ENCODE data around the gene CEMIP2. TPM values are rescaled to one million over a fixed set of nuclear protein-coding genes. Genes with fewer than 3 reads are reported as not detected.
A peak's percentile ranks its signal among the peaks of the same experiment; 100 is the strongest.
"Not testable (repeated sequence)": the region's sequence is repeated elsewhere in the genome, so short reads cannot be mapped to it uniquely, and the experiment has no call there.

The CEMIP2 gene
- polyA plus RNA-seq (2014; cell fraction: cytosol; rRNA removed), result 8.0 and 12.0 TPM in 2 replicates
- polyA plus RNA-seq (2014; cell fraction: nucleus; rRNA removed), result 3.9 and 6.3 TPM in 2 replicates

DNA sequence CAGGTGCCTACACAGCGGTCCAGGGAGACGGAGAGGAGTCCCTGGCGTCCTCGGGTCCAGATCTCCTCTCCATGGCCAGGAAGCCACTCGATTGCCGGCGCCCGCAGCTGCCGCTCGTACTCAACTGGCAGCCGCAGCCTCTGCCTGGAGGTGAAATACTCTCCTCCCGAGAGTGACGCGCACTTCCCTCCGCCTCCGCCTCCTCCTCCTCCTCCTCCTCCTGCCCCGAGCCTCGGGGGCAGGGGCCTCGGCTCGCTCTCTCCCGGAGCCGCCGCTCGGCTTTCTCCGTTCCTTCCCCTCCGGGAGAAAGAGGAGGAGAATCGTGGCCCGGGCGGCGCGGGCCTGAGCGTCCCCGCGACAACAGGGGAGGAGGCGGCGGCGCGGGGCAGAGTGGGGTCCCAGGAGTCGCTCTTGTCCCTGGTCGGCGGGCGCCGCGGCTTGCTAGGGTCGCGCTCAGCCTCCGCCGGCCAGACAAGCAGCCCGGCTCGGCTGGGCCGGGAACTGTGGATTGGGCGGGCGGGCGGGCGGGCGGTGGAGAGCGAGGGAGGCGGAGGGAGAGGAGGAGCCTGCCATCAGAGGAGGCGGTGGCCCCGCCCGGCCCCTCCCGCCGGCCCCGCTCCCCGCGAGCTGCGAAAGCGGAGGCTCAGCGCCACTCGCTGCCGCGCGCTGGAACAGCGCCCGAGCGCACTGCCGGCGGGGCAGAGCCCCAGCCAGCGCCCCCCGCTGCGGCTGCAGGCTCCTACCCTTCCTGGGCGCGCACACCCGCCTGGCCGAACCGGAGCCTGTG is at the start of gene CEMIP2:
Gene CEMIP2, minus strand, starts transcription at position 126 of the 787 bp plus-strand sequence. CDS start 18,140 bp downstream, outside the sequence.
- peak; percentile 87 for DNase-seq (ENCODE audit: low spot score)

DNA sequence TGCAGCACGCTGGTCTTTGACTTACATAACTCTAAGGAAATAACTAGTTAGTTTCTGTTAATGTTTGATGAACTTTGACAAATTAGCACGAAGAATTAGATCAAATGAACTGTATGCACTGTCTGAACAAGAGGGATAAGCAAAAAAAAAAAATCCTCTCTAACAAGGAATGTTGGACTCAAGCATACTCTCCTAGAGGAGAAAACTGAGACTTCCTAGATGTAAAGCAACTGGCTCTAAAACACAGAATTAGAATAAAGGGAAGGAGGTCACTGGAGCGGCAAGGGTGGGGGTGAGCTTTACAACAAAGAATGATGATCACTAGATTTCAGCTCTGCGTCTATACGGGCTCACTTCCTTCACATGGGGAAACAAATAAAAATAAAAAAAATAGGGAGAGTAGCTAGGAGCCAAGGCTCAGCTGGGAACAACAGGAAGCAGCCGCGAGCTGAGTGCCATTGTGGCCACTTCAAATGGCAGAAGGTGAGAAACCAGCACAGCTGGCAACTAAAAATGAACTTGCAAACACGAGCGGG is 48.7 kb upstream of the CEMIP2 start:
- no peak for DNase-seq (ENCODE audit: low spot score)

- no peak for DNase-seq (ENCODE audit: low spot score)
These were observed 46.5 kb upstream of the CEMIP2 start for GRCh38 chr9:71814815-71815214.

DNA sequence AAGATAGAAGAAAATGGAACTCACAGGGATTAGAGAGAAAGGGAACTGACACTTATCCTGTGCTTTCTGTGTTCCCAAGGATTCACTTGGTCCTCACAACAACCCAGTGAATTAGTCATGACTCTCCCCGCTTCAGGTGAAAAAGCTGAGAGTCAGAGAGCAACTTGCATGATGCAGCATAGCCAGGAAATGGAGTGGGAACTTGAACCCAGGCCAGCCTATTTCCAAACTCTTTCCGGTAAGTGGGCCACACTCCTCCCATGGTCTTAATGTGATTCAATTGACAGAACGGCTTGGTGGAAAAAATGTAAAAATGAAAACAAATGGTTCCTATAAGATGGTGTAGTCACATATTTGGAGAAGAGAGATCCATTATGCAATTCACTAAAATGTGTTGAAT is 45.9 kb upstream of the CEMIP2 start:
- DNase-seq (ENCODE audit: low spot score), result no peak

GRCh38 chr9:71812385-71812784 is 44.1 kb upstream of the CEMIP2 start:
- no peak for DNase-seq (ENCODE audit: low spot score)

DNA sequence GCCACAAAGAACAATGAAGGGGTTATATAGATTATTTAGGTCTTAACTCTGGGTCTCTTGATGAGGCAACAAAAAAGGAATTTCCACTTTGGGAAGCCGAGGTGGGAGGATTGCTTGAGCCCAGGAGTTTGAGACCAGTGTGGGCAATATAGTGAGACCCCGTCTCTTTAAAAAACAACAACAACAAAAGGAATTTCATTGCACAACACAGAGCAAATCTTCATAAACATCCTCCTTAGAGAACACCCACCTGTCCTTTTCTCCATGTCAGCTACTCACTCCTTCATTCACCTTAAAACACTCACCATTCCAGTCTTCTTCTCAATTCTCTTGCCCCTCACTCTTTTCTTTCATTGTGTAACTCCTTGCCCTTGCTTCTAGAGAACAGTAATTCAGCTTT is 39.8 kb upstream of the CEMIP2 start:
- no peak for DNase-seq (ENCODE audit: low spot score)

GRCh38 chr9:71806901-71807307 is 38.6 kb upstream of the CEMIP2 start:
- peak; percentile 76 for DNase-seq (ENCODE audit: low spot score)

DNA sequence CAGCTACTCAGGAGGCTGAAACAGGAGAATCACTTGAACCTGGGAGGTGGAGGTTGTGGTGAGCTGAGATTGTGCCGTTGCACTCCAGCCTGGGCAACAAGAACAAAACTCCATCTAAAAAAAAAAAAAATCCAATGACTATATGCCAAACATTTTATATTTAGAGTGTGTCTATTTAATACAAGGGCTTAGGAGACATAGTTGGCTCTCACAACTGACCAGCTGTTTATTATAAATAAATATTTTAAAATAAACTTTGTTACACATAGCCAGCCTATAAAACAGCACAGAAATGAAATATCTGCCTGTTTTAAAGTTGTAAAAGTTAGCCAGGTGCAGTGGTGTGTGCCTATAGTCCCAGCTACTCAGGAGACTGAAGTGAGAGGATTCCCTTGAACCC is 36.8 kb upstream of the CEMIP2 start:
- not testable (repeated sequence) for DNase-seq (ENCODE audit: low spot score)

DNA sequence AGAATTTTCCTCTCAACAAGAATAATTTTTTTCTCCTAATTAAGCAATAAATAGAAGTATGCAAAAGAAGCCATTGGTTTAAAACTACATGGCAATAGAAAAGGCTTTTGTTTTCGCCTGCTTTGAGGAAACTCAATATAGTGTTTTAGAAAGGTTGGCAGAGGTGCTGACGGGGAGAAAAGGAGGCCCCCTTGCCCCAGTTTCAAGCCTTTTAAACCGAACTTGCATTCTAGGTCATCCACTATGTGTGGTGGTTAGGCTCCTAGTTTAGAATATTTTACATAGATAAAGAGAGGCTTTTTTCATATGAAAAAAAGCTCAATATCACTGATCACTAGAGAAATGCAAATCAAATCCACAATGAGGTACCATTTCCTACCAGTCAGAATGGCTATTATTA is 33.5 kb upstream of the CEMIP2 start:
- no peak for DNase-seq (ENCODE audit: low spot score)

DNA sequence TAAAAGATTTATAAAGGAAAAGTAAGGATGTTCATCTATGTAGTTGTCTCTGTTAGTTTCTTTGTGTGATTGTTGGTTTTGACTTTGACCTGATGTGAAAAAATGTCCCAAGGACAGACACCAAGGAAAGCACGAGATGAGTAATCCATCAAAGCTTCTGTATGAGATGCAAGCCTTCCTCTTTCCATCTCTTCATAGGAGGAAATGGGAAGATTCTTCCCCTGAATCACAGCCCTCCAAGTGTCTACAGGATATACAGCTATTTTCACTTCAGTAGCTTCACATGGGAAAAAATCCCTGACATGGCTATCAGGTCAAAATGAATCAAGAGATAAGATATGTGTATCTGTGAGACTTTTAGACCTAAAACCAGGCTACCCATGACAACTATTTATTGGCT is 29.0 kb upstream of the CEMIP2 start:
- DNase-seq (ENCODE audit: low spot score), result no peak

DNA sequence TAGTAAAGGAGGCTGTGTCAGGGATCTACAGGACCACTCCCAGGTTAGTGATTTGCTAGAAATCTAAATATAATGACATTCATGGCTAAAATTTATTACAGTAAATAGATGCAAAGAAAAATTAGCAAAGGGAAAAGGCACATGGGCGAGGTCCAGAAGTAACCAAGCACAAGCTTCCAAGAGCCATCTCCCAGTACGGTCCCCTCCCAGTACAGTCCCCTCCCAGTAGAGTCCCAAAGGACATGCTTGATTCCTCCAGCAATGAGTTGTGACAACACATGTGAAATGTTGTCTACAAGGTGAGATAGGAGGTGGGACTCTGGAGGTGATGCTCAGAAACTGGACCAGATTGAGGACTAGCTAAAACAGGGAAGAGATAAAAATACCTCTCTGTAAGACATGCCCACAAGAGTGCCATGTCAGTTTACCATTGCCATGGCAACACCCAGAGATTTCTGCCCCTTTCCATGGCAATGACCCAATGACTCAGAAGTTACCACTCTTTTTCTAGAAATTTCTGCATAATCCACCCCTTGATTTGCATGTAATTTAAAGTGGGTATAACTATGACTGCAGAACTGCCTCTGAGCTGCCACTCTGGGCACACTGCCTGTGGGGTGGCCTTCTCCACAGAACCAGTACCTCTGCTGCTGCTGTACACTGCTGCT is 27.9 kb upstream of the CEMIP2 start:
- no peak for DNase-seq (ENCODE audit: low spot score)

DNA sequence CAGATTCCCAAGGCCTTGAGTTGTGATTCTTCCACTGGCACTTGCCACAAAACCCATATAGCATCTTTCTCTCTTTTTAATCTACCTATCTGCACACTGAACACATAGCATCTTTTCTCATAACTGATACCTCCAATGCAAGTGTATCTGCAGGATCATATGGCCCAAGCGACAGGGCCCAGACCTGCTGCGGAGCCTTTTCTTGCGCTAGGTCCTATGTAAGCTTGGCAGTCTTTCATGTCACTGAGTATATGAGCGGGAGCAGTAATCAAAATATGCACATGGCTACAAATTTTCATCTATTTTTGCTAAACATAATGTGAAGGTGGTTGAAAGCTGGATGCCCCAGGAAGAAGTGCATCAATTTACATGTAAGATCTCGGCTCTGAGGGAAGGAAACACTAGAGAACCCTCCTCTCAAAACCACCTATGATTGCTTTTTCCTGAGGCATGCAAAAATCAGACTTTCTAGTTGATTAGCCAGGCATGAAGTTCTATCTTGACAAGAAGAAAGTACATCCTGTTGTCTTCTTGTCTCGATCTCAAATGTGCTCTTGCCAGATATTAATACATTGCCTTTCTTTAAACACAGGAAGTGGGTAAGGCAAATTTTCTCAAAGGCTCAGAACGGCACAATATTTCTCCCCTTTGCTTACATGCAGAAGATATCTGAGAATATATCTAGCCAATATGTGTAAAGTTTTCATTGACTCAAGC is 26.9 kb upstream of the CEMIP2 start:
- no peak for DNase-seq (ENCODE audit: low spot score)

GRCh38 chr9:71793386-71794105 is 25.2 kb upstream of the CEMIP2 start:
- DNase-seq (ENCODE audit: low spot score), result no peak

- no peak for DNase-seq (ENCODE audit: low spot score)
These were observed 23.6 kb upstream of the CEMIP2 start for GRCh38 chr9:71791875-71792274.

- DNase-seq (ENCODE audit: low spot score), result no peak
These were observed 22.0 kb upstream of the CEMIP2 start for GRCh38 chr9:71790296-71790695.

DNA sequence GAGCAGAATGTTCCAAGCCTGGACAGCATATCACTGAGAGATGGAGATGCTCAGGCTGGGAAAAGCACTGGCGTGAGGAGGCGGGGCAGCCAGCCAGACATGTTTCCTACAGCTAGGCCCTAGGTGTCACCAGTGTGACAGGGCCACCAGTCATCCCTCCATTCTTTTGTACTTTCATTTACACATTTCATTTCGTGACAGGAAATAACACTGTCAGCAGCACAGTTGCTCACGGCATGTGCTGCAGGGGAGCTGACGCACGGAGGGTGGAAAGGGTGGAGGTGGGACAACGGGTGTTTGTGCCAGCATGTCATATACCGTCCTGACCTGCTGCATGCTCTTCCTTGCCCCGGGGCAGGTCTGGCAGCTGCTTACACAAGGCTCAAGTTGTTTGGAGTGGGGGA is 14.8 kb upstream of the CEMIP2 start:
- DNase-seq (ENCODE audit: low spot score), result no peak

GRCh38 chr9:71781391-71781790 is 13.1 kb upstream of the CEMIP2 start:
- DNase-seq (ENCODE audit: low spot score), result no peak

GRCh38 chr9:71780953-71781352 is 12.6 kb upstream of the CEMIP2 start:
- no peak for DNase-seq (ENCODE audit: low spot score)

GRCh38 chr9:71778085-71778484 is 9.8 kb upstream of the CEMIP2 start:
- DNase-seq (ENCODE audit: low spot score), result no peak

DNA sequence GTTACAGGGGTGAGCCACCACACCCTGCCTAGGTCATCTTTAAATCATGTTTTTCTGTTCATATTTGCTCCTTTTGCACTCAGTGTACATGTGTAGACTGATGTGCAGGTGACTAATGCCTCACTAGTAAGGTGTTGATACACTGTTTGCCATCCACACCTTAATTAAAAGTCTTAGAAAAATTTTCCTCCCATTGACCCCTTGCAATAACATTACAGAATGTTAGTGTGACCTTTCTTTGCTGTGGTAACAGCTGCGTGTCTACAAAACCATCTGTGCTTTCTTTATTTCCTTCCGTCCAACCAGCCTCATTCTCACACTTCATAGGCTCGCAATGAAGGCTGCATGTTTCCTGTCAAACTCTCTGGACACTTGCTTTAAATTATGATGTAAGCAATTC is 6.6 kb upstream of the CEMIP2 start:
- DNase-seq (ENCODE audit: low spot score), result no peak

DNA sequence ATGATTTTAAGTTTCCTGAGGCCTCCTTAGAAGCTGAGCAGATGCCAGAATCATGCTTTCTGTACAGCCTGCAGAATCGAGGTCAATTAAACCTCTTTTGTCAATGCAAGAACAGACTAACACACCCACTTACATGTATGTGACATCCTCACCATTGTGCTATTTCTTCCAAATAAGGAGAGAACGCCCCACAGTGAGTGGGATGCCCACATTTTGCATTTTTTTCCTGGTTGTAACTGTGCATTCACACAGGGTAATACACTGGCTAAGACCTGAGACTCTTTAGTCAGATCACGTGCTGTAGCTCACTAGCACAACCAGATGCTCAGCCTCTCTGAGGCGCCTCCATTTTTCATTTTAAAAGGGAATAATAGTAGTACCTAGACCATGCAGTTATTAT is 4.4 kb upstream of the CEMIP2 start:
- no peak for DNase-seq (ENCODE audit: low spot score)

Data from SK-N-DZ (cell line).